Measurements from ENCODE around the gene BSX.

- TF ChIP-seq, protein P1, sequence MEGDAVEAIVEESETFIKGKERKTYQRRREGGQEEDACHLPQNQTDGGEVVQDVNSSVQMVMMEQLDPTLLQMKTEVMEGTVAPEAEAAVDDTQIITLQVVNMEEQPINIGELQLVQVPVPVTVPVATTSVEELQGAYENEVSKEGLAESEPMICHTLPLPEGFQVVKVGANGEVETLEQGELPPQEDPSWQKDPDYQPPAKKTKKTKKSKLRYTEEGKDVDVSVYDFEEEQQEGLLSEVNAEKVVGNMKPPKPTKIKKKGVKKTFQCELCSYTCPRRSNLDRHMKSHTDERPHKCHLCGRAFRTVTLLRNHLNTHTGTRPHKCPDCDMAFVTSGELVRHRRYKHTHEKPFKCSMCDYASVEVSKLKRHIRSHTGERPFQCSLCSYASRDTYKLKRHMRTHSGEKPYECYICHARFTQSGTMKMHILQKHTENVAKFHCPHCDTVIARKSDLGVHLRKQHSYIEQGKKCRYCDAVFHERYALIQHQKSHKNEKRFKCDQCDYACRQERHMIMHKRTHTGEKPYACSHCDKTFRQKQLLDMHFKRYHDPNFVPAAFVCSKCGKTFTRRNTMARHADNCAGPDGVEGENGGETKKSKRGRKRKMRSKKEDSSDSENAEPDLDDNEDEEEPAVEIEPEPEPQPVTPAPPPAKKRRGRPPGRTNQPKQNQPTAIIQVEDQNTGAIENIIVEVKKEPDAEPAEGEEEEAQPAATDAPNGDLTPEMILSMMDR (IDR thresholded peaks at IDR 0.05), result no peak
- no peak for TF ChIP-seq EZH2 (IDR thresholded peaks at IDR 0.05; ENCODE audit: borderline replicate concordance, insufficient read depth, low read depth, low read length, poor library complexity, severe bottlenecking)
Observed at GRCh38 chr11:122984186-122985011, 2.8 kb upstream of the BSX start.
